Thymus (tissue), 14 donors: ENCODE measurements around the gene ALAS1. TPM values are rescaled to one million over a fixed set of nuclear protein-coding genes. Genes with fewer than 3 reads are reported as not detected.
"Not testable (repeated sequence)": the region's sequence is repeated elsewhere in the genome, so short reads cannot be mapped to it uniquely, and the experiment has no call there.

Experiments
- DNase-seq, 9 donors: peaks; one replicate each; pipeline ENCODE4 v3.0.0-alpha.2; 2013; ENCODE audit warnings: low spot score in 9 of 9, low read depth in 6 of 9, missing footprints in 1 of 9
- H3K27ac ChIP-seq, 2 donors: one replicate each; pipeline ENCODE4 v1.5.1; 2013; ENCODE audit warnings: control low read depth in 1 of 2, low read depth in 1 of 2, low read length in 1 of 2, mild to moderate bottlenecking in 1 of 2, moderate library complexity in 1 of 2
- H3K27me3 ChIP-seq, 2 donors: one replicate each; pipeline ENCODE4 v1.5.1; 2013; ENCODE audit warnings: low read length in 1 of 2; ENCODE audit not compliant: control insufficient read depth in 2 of 2, insufficient read depth in 1 of 2
- H3K36me3 ChIP-seq, 2 donors: one replicate each; pipeline ENCODE4 v1.5.1; 2013; ENCODE audit warnings: low read length in 1 of 2, mild to moderate bottlenecking in 1 of 2, moderate library complexity in 1 of 2; ENCODE audit not compliant: control insufficient read depth in 2 of 2, insufficient read depth in 2 of 2
- H3K4me1 ChIP-seq, 2 donors: one replicate each; pipeline ENCODE4 v1.5.1; 2013; ENCODE audit warnings: low read length in 2 of 2; ENCODE audit not compliant: control insufficient read depth in 2 of 2, insufficient read depth in 2 of 2
- H3K4me3 ChIP-seq, 2 donors: one replicate each; pipeline ENCODE4 v1.5.1; 2013; ENCODE audit warnings: low read length in 2 of 2, control low read depth in 1 of 2, mild to moderate bottlenecking in 1 of 2
- H3K9me3 ChIP-seq, 2 donors: one replicate each; pipeline ENCODE4 v1.5.1; 2013; ENCODE audit warnings: low read length in 1 of 2, mild to moderate bottlenecking in 1 of 2; ENCODE audit not compliant: control insufficient read depth in 2 of 2, insufficient read depth in 1 of 2
- WGBS: extraction: QIAGEN DNeasy Blood & Tissue Kit; methylation state at CpG from one replicate; pipeline ENCODE4 v1.1.7; 2013; 5-methylcytosine and 5-hydroxymethylcytosine counted together
- long read RNA-seq, 10 donors: transcript quantifications; one replicate each; lab custom pipeline, GENCODE V29; 2026
- polyA plus RNA-seq: library from polyadenylated mRNA; stranded (reverse); fragments of 200-250 nt; gene quantifications from one replicate; pipeline ENCODE4 v1.2.3, GENCODE V29; 2013
- total RNA-seq: library from RNA; stranded (reverse); fragments of 120-200 nt; gene quantifications from one replicate; pipeline ENCODE4 v1.2.4, GENCODE V29; 2013
- donor health status: healthy.

ALAS1 gene
- total RNA-seq: 34.5 TPM
- 22.8 TPM for polyA plus RNA-seq
- long read RNA-seq, donor 1, partial matches to known transcripts: 0 of 1 reads
- long read RNA-seq, donor 1, other reads (novel, unspliced or antisense): 0 of 1 reads
- long read RNA-seq, donor 2, transcript ALAS1-204 (11 exons, 2,125 nt): major isoform, 10 of 23 reads
- long read RNA-seq, donor 2, partial matches to known transcripts: 12 of 23 reads
- long read RNA-seq, donor 2, other reads (novel, unspliced or antisense): 0 of 23 reads
- long read RNA-seq, donor 3, transcript ALAS1-204 (11 exons, 2,125 nt): major isoform, 11 of 19 reads
- long read RNA-seq, donor 3, partial matches to known transcripts: 8 of 19 reads
- long read RNA-seq, donor 3, other reads (novel, unspliced or antisense): 0 of 19 reads
- long read RNA-seq, donor 4, partial matches to known transcripts: 0 of 3 reads
- long read RNA-seq, donor 4, other reads (novel, unspliced or antisense): 0 of 3 reads
- long read RNA-seq, donor 5, partial matches to known transcripts: 0 of 5 reads
- long read RNA-seq, donor 5, other reads (novel, unspliced or antisense): 0 of 5 reads
- long read RNA-seq, donor 6, transcript ALAS1-204 (11 exons, 2,125 nt): major isoform, 5 of 6 reads
- long read RNA-seq, donor 6, partial matches to known transcripts: 0 of 6 reads
- long read RNA-seq, donor 6, other reads (novel, unspliced or antisense): 0 of 6 reads
- long read RNA-seq, donor 7, transcript ALAS1-204 (11 exons, 2,125 nt): major isoform, 7 of 10 reads
- long read RNA-seq, donor 7, partial matches to known transcripts: 0 of 10 reads
- long read RNA-seq, donor 7, other reads (novel, unspliced or antisense): 0 of 10 reads
- long read RNA-seq, donor 8, partial matches to known transcripts: 0 of 1 reads
- long read RNA-seq, donor 8, other reads (novel, unspliced or antisense): 0 of 1 reads
- long read RNA-seq, donor 9, partial matches to known transcripts: 0 of 6 reads
- long read RNA-seq, donor 9, other reads (novel, unspliced or antisense): 0 of 6 reads
- long read RNA-seq, donor 10, transcript ALAS1-204 (11 exons, 2,125 nt): major isoform, 6 of 8 reads
- long read RNA-seq, donor 10, partial matches to known transcripts: 0 of 8 reads
- long read RNA-seq, donor 10, other reads (novel, unspliced or antisense): 0 of 8 reads

DNA sequence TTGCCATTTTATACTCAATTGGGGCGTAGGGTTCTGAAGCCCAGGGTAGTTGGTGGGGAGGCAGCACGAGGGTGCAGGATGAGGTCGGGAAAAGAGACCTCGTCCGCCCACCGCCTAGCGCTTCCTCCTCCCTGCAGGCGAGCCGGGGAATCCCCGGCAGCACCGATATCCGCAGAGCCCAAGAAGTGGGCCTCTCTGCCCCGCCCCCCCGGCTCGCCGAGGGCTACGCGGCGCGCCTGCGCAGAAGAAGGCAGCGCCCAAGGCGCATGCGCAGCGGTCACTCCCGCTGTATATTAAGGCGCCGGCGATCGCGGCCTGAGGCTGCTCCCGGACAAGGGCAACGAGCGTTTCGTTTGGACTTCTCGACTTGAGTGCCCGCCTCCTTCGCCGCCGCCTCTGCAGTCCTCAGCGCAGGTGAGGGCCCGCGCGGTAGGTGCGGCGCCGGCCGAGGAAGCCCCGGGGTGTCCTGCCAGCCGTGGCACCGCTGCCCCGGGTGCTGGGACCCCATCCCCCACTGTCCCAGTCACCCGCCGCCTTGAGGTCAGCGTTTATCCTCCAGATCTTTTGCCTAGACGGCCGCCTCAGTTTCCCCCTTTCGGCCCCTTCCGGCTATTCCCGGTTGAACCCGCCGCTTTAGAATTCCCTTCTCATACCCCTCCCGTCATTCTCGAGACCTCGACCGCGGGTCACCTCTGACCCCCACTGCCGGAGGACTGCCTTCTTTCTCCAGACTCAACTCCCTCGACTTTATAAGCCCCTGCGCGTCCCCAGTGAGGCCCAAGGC is at the start of gene ALAS1:
Gene ALAS1, plus strand, starts transcription at position 319 of the 784 bp plus-strand sequence. CDS start 1,082 bp downstream, outside the sequence.
- peaks cover 0 to 6% of the 10 kb centered on the region in 2 donors for H3K9me3 ChIP-seq
- peaks cover 8 to 31% of the 10 kb centered on the region in 2 donors for H3K36me3 ChIP-seq
- H3K27ac ChIP-seq: peak within 1 kb of the TSS; percentile 45 to 78
- DNase-seq: peak; percentile 74 to 95 (median 85)
- H3K27me3 ChIP-seq: no peaks in the 10 kb centered on the region
- H3K4me3 ChIP-seq: peak within 1 kb of the TSS; percentile 71 to 100
- WGBS: under 1% methylated on average over 71 of the region's 71 CpGs
- peaks cover 10 to 34% of the 10 kb centered on the region in 2 donors for H3K4me1 ChIP-seq

DNA sequence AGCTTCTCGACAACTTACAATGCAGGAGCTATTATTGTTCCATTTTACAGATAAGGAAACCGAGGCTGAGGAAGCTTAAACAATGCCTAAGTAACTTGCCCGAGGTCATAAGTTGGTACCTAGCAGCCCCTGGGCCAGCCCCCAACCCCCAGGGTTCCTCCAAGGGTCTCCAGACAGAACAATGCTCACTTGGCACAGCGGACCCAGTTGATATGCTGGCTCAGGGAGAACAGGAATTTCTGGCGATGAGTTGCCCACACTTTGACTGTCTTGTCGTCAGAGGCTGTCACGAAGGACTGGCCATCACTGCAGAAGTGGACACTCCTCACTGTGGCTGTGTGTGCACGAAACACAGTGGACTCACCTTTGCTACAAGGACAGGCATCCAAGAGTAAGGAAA is 48.9 kb upstream of the ALAS1 start:
- WGBS: 98% methylated on average over 8 of the region's 8 CpGs
- Histone ChIP-seq H3K27ac (no peak overlapping the region), H3K4me3 (no peak overlapping the region), H3K9me3 (no peaks in the 10 kb centered on the region), H3K36me3 (peaks cover 31 to 54% of the 10 kb centered on the region in 2 donors), H3K4me1 (peaks cover 12 to 13% of the 10 kb centered on the region in 2 donors), H3K27me3 (no peaks in the 10 kb centered on the region)
- DNase-seq: no peak

DNA sequence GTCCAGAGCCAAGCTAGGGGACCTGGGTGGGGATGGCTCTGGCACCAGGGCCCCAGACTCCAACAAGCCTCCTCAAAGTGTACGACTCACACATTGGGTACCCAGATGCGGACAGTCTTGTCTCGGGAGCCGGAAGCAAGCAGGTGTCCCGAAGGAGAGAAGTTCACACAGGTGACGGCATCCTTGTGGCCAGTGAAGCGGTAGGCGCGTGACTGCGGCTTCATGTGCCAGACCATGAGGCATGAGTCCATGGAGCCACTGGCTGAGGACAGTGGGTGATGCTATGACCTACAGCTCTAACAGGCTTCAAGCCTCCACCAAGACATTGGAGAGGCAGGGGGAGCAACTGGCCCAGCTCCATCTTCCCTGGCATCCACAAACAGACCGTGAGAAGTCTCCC is 48.2 kb upstream of the ALAS1 start:
- H3K27ac ChIP-seq: no peak overlapping the region
- H3K27me3 ChIP-seq: no peaks in the 10 kb centered on the region
- peaks cover 31 to 52% of the 10 kb centered on the region in 2 donors for H3K36me3 ChIP-seq
- no peak for DNase-seq
- H3K4me3 ChIP-seq: no peak overlapping the region
- H3K9me3 ChIP-seq: no peaks in the 10 kb centered on the region
- 97% methylated on average over 11 of the region's 11 CpGs for whole genome bisulfite sequencing
- peaks cover 10 to 12% of the 10 kb centered on the region in 2 donors for H3K4me1 ChIP-seq

- Histone ChIP-seq H3K9me3 (no peaks in the 10 kb centered on the region), H3K27ac (no peak overlapping the region), H3K36me3 (peaks cover 26 to 49% of the 10 kb centered on the region in 2 donors), H3K4me3 (no peak overlapping the region), H3K4me1 (peaks cover 10 to 17% of the 10 kb centered on the region in 2 donors), H3K27me3 (no peaks in the 10 kb centered on the region)
- WGBS: 93% methylated on average over 3 of the region's 3 CpGs
- no peak for DNase-seq
Measured at GRCh38 chr3:52150357-52150756, 47.6 kb upstream of the ALAS1 start.

GRCh38 chr3:52150860-52151259 is 47.1 kb upstream of the ALAS1 start:
- H3K9me3 ChIP-seq: no peaks in the 10 kb centered on the region
- H3K27ac ChIP-seq: no peak overlapping the region
- H3K27me3 ChIP-seq: no peaks in the 10 kb centered on the region
- H3K4me3 ChIP-seq: no peak overlapping the region
- WGBS: 97% methylated on average over 4 of the region's 4 CpGs
- peaks cover 10 to 17% of the 10 kb centered on the region in 2 donors for H3K4me1 ChIP-seq
- peaks cover 21 to 44% of the 10 kb centered on the region in 2 donors for H3K36me3 ChIP-seq
- DNase-seq: no peak

GRCh38 chr3:52151991-52152390 is 46.0 kb upstream of the ALAS1 start:
- H3K27me3 ChIP-seq, DNase-seq, H3K9me3 ChIP-seq, H3K4me3 ChIP-seq, H3K27ac ChIP-seq: not testable (repeated sequence)
- peaks cover 10 to 32% of the 10 kb centered on the region in 2 donors for H3K36me3 ChIP-seq
- peaks cover 10 to 17% of the 10 kb centered on the region in 2 donors for H3K4me1 ChIP-seq
- 100% methylated on average over 4 of the region's 4 CpGs for WGBS

GRCh38 chr3:52153389-52154096 is 44.4 kb upstream of the ALAS1 start:
- Histone ChIP-seq H3K36me3 (peaks cover 5 to 23% of the 10 kb centered on the region in 2 donors), H3K27ac (peak overlapping the region; percentile 48 to 89), H3K4me1 (peaks cover 10 to 17% of the 10 kb centered on the region in 2 donors), H3K9me3 (no peaks in the 10 kb centered on the region), H3K27me3 (no peaks in the 10 kb centered on the region), H3K4me3 (peak overlapping the region; percentile 60 to 77)
- peak in 4 of 9 donors; percentile 6 to 37 (median 12) for DNase-seq
- 33% methylated on average over 18 of the region's 18 CpGs for WGBS
